Right lobe of liver (tissue), 6 donors: ENCODE results near the gene MYO1A. TPM values are rescaled to one million over a fixed set of nuclear protein-coding genes. Genes with fewer than 3 reads are reported as not detected.

Experiments
- ATAC-seq, 4 donors: fragments of 200-7000 bp; cut with Tn5 transposase; one replicate each; pipeline ENCODE4 v1.9.1; 2020; ENCODE audit warnings: mild to moderate bottlenecking in 4 of 4, moderate library complexity in 4 of 4
- DNase-seq, 3 donors: peaks; one replicate each; pipeline ENCODE4 v3.0.0-alpha.2; 2020
- H3K27ac ChIP-seq, 3 donors: fragments of 200-600 bp; one replicate each; pipeline ENCODE4 v1.8.0; 2022
- H3K27me3 ChIP-seq, 2 donors: fragments of 200-600 bp; one replicate each; pipeline ENCODE4 v1.8.0; 2022
- H3K36me3 ChIP-seq, 4 donors: fragments of 200-600 bp; sonication (generic) in 1 of 4; one replicate each; pipeline versions ENCODE4 v1.5.1 to v1.8.0; 2017 to 2022; ENCODE audit warnings: control low read depth in 1 of 4
- H3K4me1 ChIP-seq, 4 donors: fragments of 200-600 bp; sonication (generic) in 1 of 4; one replicate each; pipeline versions ENCODE4 v1.5.1 to v1.8.0; 2017 to 2022; ENCODE audit warnings: control low read depth in 1 of 4
- H3K4me3 ChIP-seq, 3 donors: fragments of 200-600 bp; one replicate each; pipeline ENCODE4 v1.8.0; 2022
- H3K9me3 ChIP-seq, 4 donors: fragments of 200-600 bp; sonication (generic) in 1 of 4; one replicate each; pipeline versions ENCODE4 v1.5.1 to v1.8.0; 2017 to 2022; ENCODE audit warnings: control low read depth in 1 of 4
- CTCF ChIP-seq, 4 donors: fragments of 200-600 bp in 3 of 4; fragments of 450-650 bp in 1 of 4; IDR thresholded peaks; one replicate each; pipeline versions ENCODE4 v1.5.1 to v1.8.0; 2016 to 2022; ENCODE audit warnings: antibody characterized with exemption in 4 of 4, mild to moderate bottlenecking in 2 of 4
- POLR2A ChIP-seq: fragments of 450-650 bp; IDR thresholded peaks from one replicate; pipeline ENCODE4 v1.6.1; 2017; ENCODE audit warnings: antibody characterized with exemption, mild to moderate bottlenecking
- WGBS: methylation state at CpG from one replicate; pipeline ENCODE4 v1.1.6; 2018; ENCODE audit warnings: low coverage, low lambda C conversion rate; ENCODE audit not compliant: insufficient coverage; ENCODE audit errors: missing lambda C conversion rate; 5-methylcytosine and 5-hydroxymethylcytosine counted together
- intact Hi-C, 2 donors: fragments of 100-400 bp; cut with DNase I; formaldehyde crosslinking; loops; one replicate each; pipeline versions ENCODE4 v1.11.2 to v1.14.1; 2022
- total RNA-seq, 6 experiments: library from RNA; depleted of rRNA in 2 of 6; stranded (reverse); fragments of >200 nt in 2 of 6; fragmentation: NEBNext Ultra II Directional in 3 of 6; extraction: Animal tissue kit (Norgen Biotek cat#: 25700) in 3 of 6; gene quantifications; one replicate each; pipeline versions ENCODE4 v1.1.0 to v1.2.4, GENCODE V29; 2016 to 2023
- donor health status: DM: no; HTN: yes; CAD: no.
- donor health status: DM: no; HTN: no; CAD: no.
- donor health status: DM: no; HTN: no; CAD: no.
- donor health status: DM: no; HTN: yes; CAD: no.
- donor health status: DM: no; HTN: yes; CAD: no.

MYO1A gene
- total RNA-seq, 6 experiments from 2014 or later, result 0.27 to 1.9 (median 0.68) TPM; not detected in 1

DNA sequence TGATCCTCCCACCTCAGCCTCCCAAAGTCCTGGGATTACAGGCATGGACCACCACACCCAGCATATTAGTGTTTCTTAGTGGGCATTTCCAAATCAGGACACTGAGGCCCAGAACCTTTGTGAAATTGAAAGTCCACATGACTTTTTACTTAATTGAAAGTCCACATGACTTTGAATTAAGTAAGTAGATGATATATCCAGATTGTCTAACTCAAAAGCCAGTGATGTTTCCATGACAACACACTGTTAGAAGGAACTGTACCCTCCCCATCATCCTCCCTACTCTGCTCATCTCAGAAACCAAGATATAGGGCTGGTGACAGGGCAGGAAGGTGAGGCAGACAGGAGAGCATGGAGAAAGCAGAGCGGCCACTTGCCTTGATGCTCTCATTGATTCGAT is 7.2 kb downstream of the MYO1A start:
- Histone ChIP-seq H3K4me3 (no peak overlapping the region), H3K4me1 (no peaks in the 10 kb centered on the region), H3K9me3 (no peaks in the 10 kb centered on the region), H3K27me3 (no peaks in the 10 kb centered on the region), H3K36me3 (no peaks in the 10 kb centered on the region), H3K27ac (no peak overlapping the region)
- ATAC-seq (no peak), DNase-seq (no peak)
- WGBS, result 100% methylated on average over 2 of the region's 2 CpGs
- intact Hi-C loops, result no loop called here
- TF ChIP-seq POLR2A (no peak), CTCF (IDR thresholded peaks at IDR 0.05) (no peak)

- no peaks in the 10 kb centered on the region for H3K36me3 ChIP-seq
- H3K9me3 ChIP-seq, result no peaks in the 10 kb centered on the region
- TF ChIP-seq CTCF (IDR thresholded peaks at IDR 0.05) (no peak), POLR2A (no peak)
- H3K27me3 ChIP-seq, result no peaks in the 10 kb centered on the region
- H3K27ac ChIP-seq, result no peak overlapping the region
- 42% methylated on average over 2 of the region's 2 CpGs for WGBS
- intact Hi-C loops, result no loop called here
- no peak for DNase-seq
- ATAC-seq, result no peak
- H3K4me1 ChIP-seq, result no peaks in the 10 kb centered on the region
- no peak overlapping the region for H3K4me3 ChIP-seq
Observed at GRCh38 chr12:57040750-57041149, 9.2 kb downstream of the MYO1A start.

GRCh38 chr12:57040211-57040610 is 9.7 kb downstream of the MYO1A start:
- WGBS, result 82% methylated on average over 4 of the region's 4 CpGs
- no peak overlapping the region for H3K4me3 ChIP-seq
- intact Hi-C loops, result no loop called here
- TF ChIP-seq POLR2A, result no peak
- TF ChIP-seq CTCF (IDR thresholded peaks at IDR 0.05), result no peak
- ATAC-seq (no peak), DNase-seq (no peak)
- no peaks in the 10 kb centered on the region for H3K9me3 ChIP-seq
- no peaks in the 10 kb centered on the region for H3K4me1 ChIP-seq
- no peaks in the 10 kb centered on the region for H3K27me3 ChIP-seq
- H3K36me3 ChIP-seq, result no peaks in the 10 kb centered on the region
- no peak overlapping the region for H3K27ac ChIP-seq

DNA sequence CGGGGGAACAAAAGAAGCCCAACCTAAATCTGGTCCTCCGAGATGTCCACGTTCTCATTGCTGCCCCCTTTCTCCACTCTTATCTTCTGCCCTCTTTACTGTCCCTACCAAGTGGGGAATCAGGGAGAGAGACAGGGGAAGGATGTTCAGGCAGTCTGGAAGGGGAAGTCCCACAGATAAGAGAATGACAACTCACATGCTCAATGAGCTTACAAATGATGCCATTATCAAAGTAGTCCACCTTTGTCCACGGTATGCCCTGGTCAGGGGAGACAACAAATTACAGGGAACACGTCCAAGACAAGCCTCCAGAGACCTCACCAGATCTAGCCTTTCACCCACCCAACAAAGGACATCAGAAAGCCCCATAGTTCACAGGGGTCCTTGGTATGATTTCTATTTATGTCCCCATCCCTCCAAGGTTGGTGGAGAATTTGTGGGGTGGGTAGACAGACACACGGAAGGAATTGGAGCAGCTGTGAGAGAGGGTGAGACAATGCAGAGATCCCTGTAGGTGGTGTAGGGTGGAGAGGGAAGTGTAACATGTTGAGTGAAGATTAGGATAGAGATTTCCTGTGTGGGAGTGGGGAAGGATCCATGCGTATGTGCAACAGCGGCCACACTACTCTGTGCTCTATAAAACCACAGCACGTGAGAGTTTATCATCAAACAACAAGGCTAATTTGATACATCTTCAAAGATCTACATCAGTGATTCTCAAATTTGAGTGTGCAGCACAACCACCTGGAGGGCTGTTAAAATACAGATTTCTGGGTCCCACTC is 10.7 kb downstream of the MYO1A start:
- no peak overlapping the region for H3K27ac ChIP-seq
- H3K4me1 ChIP-seq, result no peaks in the 10 kb centered on the region
- ATAC-seq, result no peak
- DNase-seq, result no peak
- no peaks in the 10 kb centered on the region for H3K27me3 ChIP-seq
- intact Hi-C loops, result no loop called here
- no peaks in the 10 kb centered on the region for H3K9me3 ChIP-seq
- H3K4me3 ChIP-seq, result no peak overlapping the region
- no peaks in the 10 kb centered on the region for H3K36me3 ChIP-seq
- TF ChIP-seq POLR2A (no peak), CTCF (IDR thresholded peaks at IDR 0.05) (no peak)
- 61% methylated on average over 9 of the region's 9 CpGs for WGBS
